ENCODE data around the gene ACTR1A.

- TF ChIP-seq FOXM1 (IDR thresholded peaks at IDR 0.05; ENCODE audit: borderline replicate concordance) (no peak), CTBP1 (IDR thresholded peaks at IDR 0.05; ENCODE audit: borderline replicate concordance) (no peak), BHLHE40 (IDR thresholded peaks at IDR 0.05; ENCODE audit: borderline replicate concordance) (no peak), ELF4 (IDR thresholded peaks at IDR 0.05) (no peak), FOXK2 (IDR thresholded peaks at IDR 0.05) (no peak), NFRKB (IDR thresholded peaks at IDR 0.05) (no peak), SP1 (IDR thresholded peaks at IDR 0.05) (no peak)
Measured at GRCh38 chr10:102467971-102468438, 34.5 kb downstream of the ACTR1A start.

All from HEK293T (cell line).